Astrocyte (in vitro differentiated cells and primary cell): ENCODE results near the gene C1orf167. TPM values are rescaled to one million over a fixed set of nuclear protein-coding genes. Genes with fewer than 3 reads are reported as not detected.

Source experiments
- DNase-seq: peaks from one replicate; pipeline ENCODE4 v3.0.0-alpha.2; 2010; ENCODE audit warnings: low read depth
- FAIRE-seq: peaks from 2 replicates; lab custom pipeline; 2011; peaks lifted over from hg19 to GRCh38; lab: Jason Lieb, UNC
- H2AFZ ChIP-seq: 2 replicates; pipeline ENCODE4 v1.6.0; 2012; ENCODE audit warnings: low read depth, low read length, inconsistent platforms
- H3K27ac ChIP-seq: 2 replicates; pipeline ENCODE4 v1.5.1; 2011; ENCODE audit warnings: low read depth, low read length, inconsistent platforms
- H3K27me3 ChIP-seq: 2 replicates; pipeline ENCODE4 v1.6.0; 2011; ENCODE audit warnings: low read length, inconsistent platforms; ENCODE audit not compliant: insufficient read depth
- H3K36me3 ChIP-seq: 2 replicates; pipeline ENCODE4 v1.5.1; 2011; ENCODE audit warnings: low read length, inconsistent platforms; ENCODE audit not compliant: insufficient read depth
- H3K4me1 ChIP-seq: 2 replicates; pipeline ENCODE4 v1.5.1; 2011; ENCODE audit warnings: low read length, inconsistent platforms; ENCODE audit not compliant: insufficient read depth
- H3K4me2 ChIP-seq: 2 replicates; pipeline ENCODE4 v1.6.0; 2012; ENCODE audit warnings: low read length, inconsistent platforms
- H3K4me3 ChIP-seq: 2 replicates; pipeline ENCODE4 v1.5.1; 2011; ENCODE audit warnings: low read depth, mild to moderate bottlenecking, low read length, inconsistent platforms; ENCODE audit not compliant: insufficient read depth
- H3K79me2 ChIP-seq: 2 replicates; pipeline ENCODE4 v1.6.0; 2012; ENCODE audit warnings: mild to moderate bottlenecking, low read length, inconsistent platforms; ENCODE audit not compliant: insufficient read depth
- H3K9ac ChIP-seq: 2 replicates; pipeline ENCODE4 v1.6.0; 2012; ENCODE audit warnings: mild to moderate bottlenecking, low read length, inconsistent platforms
- H3K9me3 ChIP-seq: 2 replicates; pipeline ENCODE4 v1.5.1; 2012; ENCODE audit warnings: low read depth, mild to moderate bottlenecking, low read length, inconsistent platforms; ENCODE audit not compliant: insufficient read depth
- H4K20me1 ChIP-seq: 2 replicates; pipeline ENCODE4 v1.6.0; 2012; ENCODE audit warnings: low read length, inconsistent platforms; ENCODE audit not compliant: insufficient read depth
- H3K27ac Mint-ChIP-seq: one replicate; pipeline ENCODE4 v1.8.0; 2021; ENCODE audit warnings: mild to moderate bottlenecking, mixed read lengths; ENCODE audit not compliant: unreplicated experiment
- H3K27me3 Mint-ChIP-seq: one replicate; pipeline ENCODE4 v1.8.0; 2021; ENCODE audit warnings: low read depth, mixed read lengths; ENCODE audit not compliant: unreplicated experiment
- H3K36me3 Mint-ChIP-seq: one replicate; pipeline ENCODE4 v1.8.0; 2021; ENCODE audit warnings: low read depth, mixed read lengths; ENCODE audit not compliant: unreplicated experiment
- H3K4me1 Mint-ChIP-seq: one replicate; pipeline ENCODE4 v1.8.0; 2021; ENCODE audit warnings: low read depth, mixed read lengths; ENCODE audit not compliant: unreplicated experiment
- H3K4me3 Mint-ChIP-seq: one replicate; pipeline ENCODE4 v1.8.0; 2021; ENCODE audit warnings: mild to moderate bottlenecking, moderate library complexity, mixed read lengths; ENCODE audit not compliant: unreplicated experiment
- H3K9me3 Mint-ChIP-seq: one replicate; pipeline ENCODE4 v1.8.0; 2021; ENCODE audit warnings: mild to moderate bottlenecking, mixed read lengths; ENCODE audit not compliant: unreplicated experiment
- CTCF ChIP-seq: IDR thresholded peaks from 2 replicates; pipeline ENCODE4 v1.5.1; 2011; ENCODE audit warnings: low read depth, mild to moderate bottlenecking, inconsistent platforms, low read length, moderate library complexity; ENCODE audit not compliant: insufficient read depth
- EZH2 ChIP-seq: IDR thresholded peaks from 2 replicates; pipeline ENCODE4 v1.6.1; 2012; ENCODE audit warnings: mild to moderate bottlenecking, low read length, inconsistent platforms; ENCODE audit not compliant: insufficient read depth
- total RNA-seq: library from RNA; stranded (reverse); gene quantifications from 2 replicates; pipeline ENCODE4 v1.2.1, GENCODE V29; 2021

C1orf167 gene
- total RNA-seq, 1 donor from 2014 or later, result not detected

- DNase-seq (peak; percentile 62), FAIRE-seq (no peak)
- Histone ChIP-seq H4K20me1 (peaks cover 9% of the 10 kb centered on the region), H3K79me2 (peaks cover 39% of the 10 kb centered on the region), H3K36me3 (peaks cover 3% of the 10 kb centered on the region), H3K9ac (peak overlapping the region; percentile 84), H3K27me3 (no peaks in the 10 kb centered on the region), H3K9me3 (no peaks in the 10 kb centered on the region), H3K4me2 (peak overlapping the region; percentile 95), H2AFZ (peak overlapping the region; percentile 71), H3K4me1 (peaks cover 45% of the 10 kb centered on the region), H3K4me3 (peak overlapping the region; percentile 63), H3K27ac (peak overlapping the region; percentile 81)
- peak overlapping the region; percentile 37 for H3K27ac Mint-ChIP-seq
- H3K4me3 Mint-ChIP-seq, result peak overlapping the region; percentile 80
- H3K4me1 Mint-ChIP-seq, result peaks cover 38% of the 10 kb centered on the region
- no peaks in the 10 kb centered on the region for H3K9me3 Mint-ChIP-seq
- TF ChIP-seq EZH2 (no peak), CTCF (no peak)
- no peaks in the 10 kb centered on the region for H3K27me3 Mint-ChIP-seq
- peaks cover 13% of the 10 kb centered on the region for H3K36me3 Mint-ChIP-seq
Observed at GRCh38 chr1:11804666-11805421, 42.9 kb downstream of the C1orf167 start.

- H3K27ac ChIP-seq, result peak within 1 kb of the TSS; percentile 82
- H3K4me1 ChIP-seq, result peaks cover 45% of the 10 kb centered on the region
- H3K4me1 Mint-ChIP-seq, result peaks cover 36% of the 10 kb centered on the region
- H3K36me3 ChIP-seq, result peaks cover 3% of the 10 kb centered on the region
- H3K9ac ChIP-seq, result peak within 1 kb of the TSS; percentile 86
- peak within 1 kb of the TSS; percentile 93 for H3K27ac Mint-ChIP-seq
- H3K36me3 Mint-ChIP-seq, result peaks cover 6% of the 10 kb centered on the region
- peak within 1 kb of the TSS; percentile 78 for H3K4me3 ChIP-seq
- no peak for TF ChIP-seq EZH2
- TF ChIP-seq CTCF, result no peak
- FAIRE-seq, result peak; percentile 50
- peak within 1 kb of the TSS; percentile 82 for H2AFZ ChIP-seq
- peaks cover 16% of the 10 kb centered on the region for H4K20me1 ChIP-seq
- H3K27me3 Mint-ChIP-seq, result no peaks in the 10 kb centered on the region
- no peaks in the 10 kb centered on the region for H3K27me3 ChIP-seq
- peaks cover 47% of the 10 kb centered on the region for H3K79me2 ChIP-seq
- no peaks in the 10 kb centered on the region for H3K9me3 Mint-ChIP-seq
- peak within 1 kb of the TSS; percentile 95 for H3K4me2 ChIP-seq
- peak; percentile 96 for DNase-seq
- peak within 1 kb of the TSS; percentile 99 for H3K4me3 Mint-ChIP-seq
- no peaks in the 10 kb centered on the region for H3K9me3 ChIP-seq
Observed at GRCh38 chr1:11805422-11806306, 43.7 kb downstream of the C1orf167 start, which contains the start of the genes CLCN6 and MTHFR. Gene CLCN6, plus strand, starts transcription at chr1:11806191. Its CDS starts 72 bp downstream, at chr1:11806263. Gene MTHFR, minus strand, starts transcription at chr1:11805964. Its CDS starts 2,848 bp downstream, at chr1:11803116.
